Measurements from ENCODE around the gene SNX22. TPM values are rescaled to one million over a fixed set of nuclear protein-coding genes. Genes with fewer than 3 reads are reported as not detected.

SNX22 gene
- total and polyA plus RNA-seq, 3 donors from 2014 or later: 1.9 to 2.0 (median 2.0) TPM

- Histone ChIP-seq H3K9me3 (no peaks in the 10 kb centered on the region), H3K27me3 (no peaks in the 10 kb centered on the region), H3K27ac (no peak overlapping the region), H3K36me3 (ENCODE audit: low read depth, missing control alignments) (no peaks in the 10 kb centered on the region), H3K4me3 (no peak overlapping the region), H3K4me1 (peaks cover 4% of the 10 kb centered on the region)
- no peak for DNase-seq
- WGBS, 2 donors: 72 to 82% methylated on average over 8 of the region's 8 CpGs
- intact Hi-C loops (cut with DNase I; ENCODE audit: low total_unique reads): no loop called here
- no peak for TF ChIP-seq POLR2A (IDR thresholded peaks at IDR 0.05)
- TF ChIP-seq, protein P1, sequence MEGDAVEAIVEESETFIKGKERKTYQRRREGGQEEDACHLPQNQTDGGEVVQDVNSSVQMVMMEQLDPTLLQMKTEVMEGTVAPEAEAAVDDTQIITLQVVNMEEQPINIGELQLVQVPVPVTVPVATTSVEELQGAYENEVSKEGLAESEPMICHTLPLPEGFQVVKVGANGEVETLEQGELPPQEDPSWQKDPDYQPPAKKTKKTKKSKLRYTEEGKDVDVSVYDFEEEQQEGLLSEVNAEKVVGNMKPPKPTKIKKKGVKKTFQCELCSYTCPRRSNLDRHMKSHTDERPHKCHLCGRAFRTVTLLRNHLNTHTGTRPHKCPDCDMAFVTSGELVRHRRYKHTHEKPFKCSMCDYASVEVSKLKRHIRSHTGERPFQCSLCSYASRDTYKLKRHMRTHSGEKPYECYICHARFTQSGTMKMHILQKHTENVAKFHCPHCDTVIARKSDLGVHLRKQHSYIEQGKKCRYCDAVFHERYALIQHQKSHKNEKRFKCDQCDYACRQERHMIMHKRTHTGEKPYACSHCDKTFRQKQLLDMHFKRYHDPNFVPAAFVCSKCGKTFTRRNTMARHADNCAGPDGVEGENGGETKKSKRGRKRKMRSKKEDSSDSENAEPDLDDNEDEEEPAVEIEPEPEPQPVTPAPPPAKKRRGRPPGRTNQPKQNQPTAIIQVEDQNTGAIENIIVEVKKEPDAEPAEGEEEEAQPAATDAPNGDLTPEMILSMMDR (IDR thresholded peaks at IDR 0.05): no peak
These were observed 28.8 kb downstream of the SNX22 start for GRCh38 chr15:64180235-64180824.

- no peaks in the 10 kb centered on the region for H3K4me1 ChIP-seq
- H3K9me3 ChIP-seq: no peaks in the 10 kb centered on the region
- TF ChIP-seq, protein P1 (IDR thresholded peaks at IDR 0.05): no peak
- no peak for TF ChIP-seq POLR2A (IDR thresholded peaks at IDR 0.05)
- H3K36me3 ChIP-seq (ENCODE audit: low read depth, missing control alignments): no peaks in the 10 kb centered on the region
- no peak overlapping the region for H3K27ac ChIP-seq
- WGBS, 2 donors: 87% methylated on average over 4 of the region's 4 CpGs
- H3K4me3 ChIP-seq: no peak overlapping the region
- DNase-seq: no peak
- H3K27me3 ChIP-seq: no peaks in the 10 kb centered on the region
- intact Hi-C loops (cut with DNase I; ENCODE audit: low total_unique reads): no loop called here
These were observed 31.4 kb downstream of the SNX22 start for GRCh38 chr15:64182859-64183370.

DNA sequence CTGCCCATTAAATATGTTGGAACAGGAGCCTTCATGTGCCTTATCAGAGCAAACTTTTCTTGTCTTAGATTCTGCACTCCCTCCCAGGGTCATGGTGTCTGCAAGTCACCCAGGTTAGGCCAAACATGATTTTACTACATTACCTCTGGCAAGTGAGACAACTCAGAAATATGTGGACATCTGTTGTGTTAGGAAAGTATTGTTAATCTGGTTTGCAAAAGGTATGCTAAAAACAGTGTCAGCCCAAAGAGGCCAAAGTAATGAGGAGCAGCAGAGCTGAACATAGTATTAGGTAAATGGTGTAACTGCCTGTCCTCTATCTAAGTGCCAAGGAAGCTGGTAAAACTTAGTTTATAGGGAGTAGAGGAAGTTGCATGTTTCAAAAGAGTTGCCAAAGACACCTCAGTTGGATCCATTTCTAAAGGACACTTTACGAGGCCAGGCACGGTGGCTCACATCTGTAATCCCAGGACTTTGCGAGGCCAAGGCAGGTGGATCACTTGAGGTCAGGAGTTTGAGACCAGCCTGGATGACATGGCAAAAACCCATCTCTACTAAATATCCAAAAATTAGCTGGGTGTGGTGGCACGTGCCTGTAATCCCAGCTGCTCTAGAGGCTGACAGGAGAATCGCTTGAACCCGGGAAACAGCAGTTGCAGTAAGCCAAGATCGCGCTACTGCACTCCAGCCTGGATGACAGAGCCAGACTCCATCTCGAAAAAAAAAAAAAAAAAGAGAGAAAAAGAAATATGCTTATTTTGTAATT is 33.8 kb downstream of the SNX22 start:
- no peak for TF ChIP-seq POLR2A (IDR thresholded peaks at IDR 0.05)
- TF ChIP-seq, protein P1 (IDR thresholded peaks at IDR 0.05): no peak
- Histone ChIP-seq H3K36me3 (ENCODE audit: low read depth, missing control alignments) (no peaks in the 10 kb centered on the region), H3K4me3 (no peak overlapping the region), H3K4me1 (no peaks in the 10 kb centered on the region), H3K9me3 (no peaks in the 10 kb centered on the region), H3K27me3 (no peaks in the 10 kb centered on the region), H3K27ac (no peak overlapping the region)
- intact Hi-C loops (cut with DNase I; ENCODE audit: low total_unique reads): no loop called here
- WGBS, 2 donors: 91 to 92% methylated on average over 9 of the region's 9 CpGs
- DNase-seq: no peak

DNA sequence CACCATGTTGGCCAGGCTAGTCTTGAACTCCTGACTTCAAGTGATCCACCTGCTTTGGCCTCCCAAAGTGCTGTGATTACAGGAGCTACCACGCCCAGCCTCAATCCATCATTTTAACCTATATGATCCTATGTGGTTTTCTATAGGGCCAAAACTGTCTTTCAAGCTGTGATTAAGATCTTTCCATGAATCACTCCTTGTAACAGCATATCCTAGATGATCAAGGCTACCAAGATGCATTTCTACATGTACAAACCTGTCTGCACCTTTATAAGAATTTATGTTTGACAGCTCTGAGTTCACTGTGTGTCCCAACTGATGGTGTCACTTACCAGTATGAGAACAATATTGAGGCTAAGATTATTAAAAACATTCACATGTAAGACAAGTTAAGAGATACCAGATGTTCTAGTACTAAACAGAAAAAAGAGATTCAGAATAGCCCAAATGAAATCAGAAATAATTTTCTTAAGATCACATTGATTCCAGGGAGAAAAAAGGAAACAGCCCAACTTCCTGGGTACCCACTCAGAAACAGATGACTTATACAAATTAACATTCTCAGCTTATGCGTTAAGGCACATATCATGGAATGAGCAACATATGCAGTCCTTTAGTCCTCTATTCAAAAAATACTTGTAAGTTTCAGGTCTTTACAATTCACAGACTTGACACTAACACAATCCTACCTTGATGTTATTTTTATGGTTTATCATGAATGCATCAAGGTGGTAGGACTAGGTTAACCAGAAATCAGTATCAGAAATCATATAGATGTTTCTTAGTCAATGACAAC is 36.1 kb downstream of the SNX22 start:
- TF ChIP-seq, protein P1 (IDR thresholded peaks at IDR 0.05): no peak
- TF ChIP-seq POLR2A (IDR thresholded peaks at IDR 0.05): no peak
- no peaks in the 10 kb centered on the region for H3K36me3 ChIP-seq (ENCODE audit: low read depth, missing control alignments)
- 93 to 96% methylated on average over 2 of the region's 2 CpGs for WGBS, 2 donors
- no peaks in the 10 kb centered on the region for H3K9me3 ChIP-seq
- no peak overlapping the region for H3K4me3 ChIP-seq
- no peaks in the 10 kb centered on the region for H3K27me3 ChIP-seq
- intact Hi-C loops (cut with DNase I; ENCODE audit: low total_unique reads): no loop called here
- no peak for DNase-seq
- no peak overlapping the region for H3K27ac ChIP-seq
- H3K4me1 ChIP-seq: no peaks in the 10 kb centered on the region
